ENCODE data around the gene STX7. TPM values are rescaled to one million over a fixed set of nuclear protein-coding genes. Genes with fewer than 3 reads are reported as not detected.

STX7 gene
- total and polyA plus RNA-seq, 7 donors: 12.6 to 38.1 (median 26.2) TPM

GRCh38 chr6:132446141-132446854, 66.6 kb downstream of the STX7 start:
- Histone ChIP-seq H3K27ac (no peak overlapping the region), H3K27me3 (ENCODE audit: insufficient read depth in 3 of 3, low read length in 2 of 3) (no peaks in the 10 kb centered on the region), H3K4me1 (no peaks in the 10 kb centered on the region), H3K9me3 (peaks cover 17% of the 10 kb centered on the region), H3K36me3 (ENCODE audit: insufficient read depth in 1 of 2, low read depth in 1 of 2) (no peaks in the 10 kb centered on the region), H3K4me3 (no peak overlapping the region)
- intact Hi-C loops (cut with DNase I): no loop called here
- DNase-seq: no peak
- no peak for ATAC-seq
- whole genome bisulfite sequencing, 3 donors: 64 to 71% (median 66%) methylated on average over 4 of the region's 4 CpGs
- no peak for TF ChIP-seq CTCF (IDR thresholded peaks at IDR 0.05)

GRCh38 chr6:132445201-132445951, 67.5 kb downstream of the STX7 start:
- no peak for DNase-seq
- TF ChIP-seq CTCF (IDR thresholded peaks at IDR 0.05): no peak
- Histone ChIP-seq H3K27me3 (ENCODE audit: insufficient read depth in 3 of 3, low read length in 2 of 3) (no peaks in the 10 kb centered on the region), H3K27ac (no peak overlapping the region), H3K9me3 (peaks cover 17% of the 10 kb centered on the region), H3K4me3 (no peak overlapping the region), H3K36me3 (ENCODE audit: insufficient read depth in 1 of 2, low read depth in 1 of 2) (no peaks in the 10 kb centered on the region), H3K4me1 (no peaks in the 10 kb centered on the region)
- intact Hi-C loops (cut with DNase I): no loop called here
- 73 to 83% (median 80%) methylated on average over 3 of the region's 3 CpGs for WGBS, 3 donors
- ATAC-seq: no peak

GRCh38 chr6:132443206-132443605, 69.7 kb downstream of the STX7 start:
- Histone ChIP-seq H3K36me3 (ENCODE audit: insufficient read depth in 1 of 2, low read depth in 1 of 2) (no peaks in the 10 kb centered on the region), H3K27ac (no peak overlapping the region), H3K4me3 (no peak overlapping the region), H3K27me3 (ENCODE audit: insufficient read depth in 3 of 3, low read length in 2 of 3) (peaks cover 0 to 2% (median 0%) of the 10 kb centered on the region in 3 donors), H3K9me3 (peaks cover 17% of the 10 kb centered on the region), H3K4me1 (no peaks in the 10 kb centered on the region)
- intact Hi-C loops (cut with DNase I): no loop called here
- no peak for TF ChIP-seq CTCF (IDR thresholded peaks at IDR 0.05)
- no peak for ATAC-seq
- no peak for DNase-seq

GRCh38 chr6:132430110-132430509, 82.8 kb downstream of the STX7 start:
- WGBS, 3 donors: 80 to 87% (median 82%) methylated on average over 2 of the region's 2 CpGs
- Histone ChIP-seq H3K27ac (no peak overlapping the region), H3K36me3 (ENCODE audit: insufficient read depth in 1 of 2, low read depth in 1 of 2) (no peaks in the 10 kb centered on the region), H3K4me3 (no peak overlapping the region), H3K9me3 (no peaks in the 10 kb centered on the region), H3K27me3 (ENCODE audit: insufficient read depth in 3 of 3, low read length in 2 of 3) (peaks cover 0 to 2% (median 0%) of the 10 kb centered on the region in 3 donors), H3K4me1 (no peaks in the 10 kb centered on the region)
- DNase-seq (no peak), ATAC-seq (no peak)
- intact Hi-C loops (cut with DNase I): no loop called here
- TF ChIP-seq CTCF (IDR thresholded peaks at IDR 0.05): no peak

Measured in psoas muscle (tissue), 8 donors.